GM23248 (cell line): Measurements from ENCODE around the gene SEMA5A. TPM values are rescaled to one million over a fixed set of nuclear protein-coding genes. Genes with fewer than 3 reads are reported as not detected.

ENCODE experiments used
- DNase-seq: peaks from one replicate; pipeline ENCODE4 v3.0.0-alpha.2; 2015
- H2AFZ ChIP-seq: fragments of 200-600 bp; sonication (generic); 2 replicates; pipeline ENCODE4 v1.6.1; 2016; ENCODE audit warnings: antibody characterized with exemption
- H3F3A ChIP-seq: fragments of 200-600 bp; sonication (generic); 2 replicates; pipeline ENCODE4 v1.6.1; 2016; ENCODE audit warnings: mild to moderate bottlenecking, antibody characterized with exemption, mixed run types; ENCODE audit not compliant: insufficient read depth
- H3K27ac ChIP-seq: fragments of 200-600 bp; sonication (generic); 2 replicates; pipeline ENCODE4 v1.5.1; 2016; ENCODE audit warnings: mild to moderate bottlenecking
- H3K27me3 ChIP-seq: fragments of 200-600 bp; sonication (generic); replicated peaks from 2 replicates; pipeline ENCODE4 v1.6.1; 2016; ENCODE audit warnings: mild to moderate bottlenecking; ENCODE audit not compliant: insufficient read depth
- H3K36me3 ChIP-seq: fragments of 200-600 bp; sonication (generic); 2 replicates; pipeline ENCODE4 v1.6.1; 2016; ENCODE audit warnings: low read depth, mild to moderate bottlenecking
- H3K4me1 ChIP-seq: fragments of 200-600 bp; sonication (generic); 2 replicates; pipeline ENCODE4 v1.6.1; 2016; ENCODE audit warnings: mild to moderate bottlenecking; ENCODE audit not compliant: insufficient read depth
- H3K4me2 ChIP-seq: fragments of 200-600 bp; sonication (generic); one replicate; pipeline ENCODE4 v1.6.1; 2016; ENCODE audit warnings: mild to moderate bottlenecking; ENCODE audit not compliant: unreplicated experiment
- H3K4me3 ChIP-seq: fragments of 200-600 bp; sonication (generic); 2 replicates; pipeline ENCODE4 v1.5.1; 2016; ENCODE audit warnings: mild to moderate bottlenecking
- H3K79me2 ChIP-seq: fragments of 200-600 bp; sonication (generic); 2 replicates; pipeline ENCODE4 v1.6.1; 2016; ENCODE audit warnings: mild to moderate bottlenecking; ENCODE audit not compliant: insufficient read depth
- H3K9ac ChIP-seq: fragments of 200-600 bp; sonication (generic); 2 replicates; pipeline ENCODE4 v1.6.1; 2016; ENCODE audit warnings: mild to moderate bottlenecking
- H3K9me2 ChIP-seq: fragments of 200-600 bp; sonication (generic); 2 replicates; pipeline ENCODE4 v1.6.1; 2016; ENCODE audit warnings: mixed run types, mild to moderate bottlenecking, moderate library complexity; ENCODE audit not compliant: insufficient read depth
- H3K9me3 ChIP-seq: fragments of 200-600 bp; sonication (generic); one replicate; pipeline ENCODE4 v1.6.1; 2017; ENCODE audit warnings: low read depth
- H4K20me1 ChIP-seq: fragments of 200-600 bp; sonication (generic); 2 replicates; pipeline ENCODE4 v1.6.0; 2016; ENCODE audit not compliant: insufficient read depth
- EZH2 ChIP-seq: fragments of 200-600 bp; sonication (generic); IDR thresholded peaks from 2 replicates; pipeline ENCODE4 v1.6.1; 2018; ENCODE audit warnings: antibody characterized with exemption, mild to moderate bottlenecking; ENCODE audit not compliant: insufficient read depth, poor library complexity, severe bottlenecking
- EZH2phosphoT487 ChIP-seq: fragments of 200-600 bp; sonication (generic); IDR thresholded peaks from 2 replicates; pipeline ENCODE4 v1.6.1; 2018; ENCODE audit warnings: antibody characterized with exemption, moderate library complexity, mild to moderate bottlenecking, low read depth; ENCODE audit not compliant: insufficient read depth
- WGBS, 2 experiments: methylation state at CpG; one replicate each; pipeline ENCODE4 v1.1.6; 2015 to 2017; ENCODE audit warnings: low lambda C conversion rate in 2 of 2, low coverage in 1 of 2; ENCODE audit errors: missing lambda C conversion rate in 2 of 2; 5-methylcytosine and 5-hydroxymethylcytosine counted together
- in situ Hi-C: fragments of 300-500 bp; cut with MboI; formaldehyde crosslinking; loops from 2 replicates; pipeline ENCODE4 v1.15.0; 2020
- polyA plus RNA-seq: library from polyadenylated mRNA; unstranded; fragments of >200 nt; fragmentation: Nextera tagmentation; extraction: Ambion mirVana; gene quantifications from 2 replicates; pipeline ENCODE4 v1.2.1, GENCODE V29; 2016
- total RNA-seq: library from RNA; depleted of rRNA; stranded (reverse); fragments of >200 nt; shearing (Covaris generic); gene quantifications from 2 replicates; pipeline ENCODE4 v1.2.3, GENCODE V29; 2014

Gene SEMA5A
- total and polyA plus RNA-seq, 2 experiments from 2014 or later, result 33.5 to 38.2 TPM

DNA sequence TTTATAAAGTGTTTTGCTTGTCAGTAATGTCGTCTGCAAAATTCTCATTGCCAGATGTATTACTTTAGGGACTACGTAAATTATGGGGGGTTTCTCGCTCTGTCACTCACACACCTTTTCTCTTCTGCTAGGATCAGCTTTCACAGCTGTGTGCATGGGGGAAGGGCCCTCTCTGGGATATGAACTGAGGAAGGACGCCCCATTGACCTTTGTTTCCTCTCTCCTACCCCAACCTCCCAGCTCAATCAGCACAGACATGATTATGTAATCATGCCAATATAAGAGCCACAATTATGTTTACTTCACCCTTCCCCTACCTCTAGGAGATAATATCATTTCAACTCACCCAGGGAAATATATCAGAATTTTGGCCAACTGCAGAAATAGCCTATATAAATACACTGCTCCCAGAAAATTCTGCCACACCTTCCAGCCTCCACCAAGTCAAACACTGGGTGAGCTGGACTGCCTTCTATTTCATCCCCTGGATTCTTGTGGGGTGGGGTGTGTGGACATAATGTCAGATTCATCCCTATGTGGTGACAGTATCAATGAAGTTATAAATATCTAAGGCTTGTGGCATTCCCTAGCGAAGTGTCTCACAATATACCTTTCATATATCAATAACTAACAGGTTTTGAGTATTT, 12.6 kb upstream of the SEMA5A start:
- WGBS, 2 experiments, result 87 to 91% methylated on average over 5 of the region's 5 CpGs
- Histone ChIP-seq H3K4me3 (no peak overlapping the region), H2AFZ (no peak overlapping the region), H3K79me2 (no peaks in the 10 kb centered on the region), H3K9me3 (no peaks in the 10 kb centered on the region), H3K4me1 (peaks cover 13% of the 10 kb centered on the region), H3F3A (peaks cover 32% of the 10 kb centered on the region; the same call in 1 of the 2 replicates), H3K27ac (no peak overlapping the region), H3K4me2 (no peak overlapping the region), H4K20me1 (no peaks in the 10 kb centered on the region), H3K36me3 (no peaks in the 10 kb centered on the region), H3K9me2 (no peaks in the 10 kb centered on the region; the same call in 1 of the 2 replicates), H3K9ac (no peak overlapping the region), H3K27me3 (no peaks in the 10 kb centered on the region)
- in situ Hi-C loops, result no loop called here
- TF ChIP-seq EZH2, result no peak
- TF ChIP-seq EZH2phosphoT487, result no peak
- DNase-seq, result no peak

DNA sequence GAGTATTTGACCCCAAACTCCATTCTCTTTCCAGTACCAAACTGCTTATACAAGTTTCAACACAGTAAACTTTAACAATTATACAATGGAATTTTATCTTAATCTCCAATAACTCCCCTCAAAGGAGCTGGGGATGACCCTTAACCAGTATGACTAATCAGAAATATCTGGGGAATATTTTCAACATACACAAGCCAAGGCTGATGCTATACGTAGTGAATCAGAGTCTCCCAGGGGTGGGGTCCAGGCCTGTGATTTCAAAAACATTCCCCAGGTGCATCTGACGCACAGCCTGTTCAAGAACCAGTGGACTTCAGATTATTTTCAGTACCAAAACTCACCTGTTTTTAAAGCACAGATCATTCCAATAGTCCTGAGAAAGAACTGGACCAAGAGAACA, 11.8 kb upstream of the SEMA5A start:
- no peak overlapping the region for H2AFZ ChIP-seq
- no peak overlapping the region for H3K4me2 ChIP-seq
- H3K27ac ChIP-seq, result no peak overlapping the region
- H3K27me3 ChIP-seq, result no peaks in the 10 kb centered on the region
- H3K9ac ChIP-seq, result no peak overlapping the region
- no peaks in the 10 kb centered on the region for H3K9me3 ChIP-seq
- in situ Hi-C loops, result no loop called here
- TF ChIP-seq EZH2phosphoT487 (no peak), EZH2 (no peak)
- no peaks in the 10 kb centered on the region for H3K9me2 ChIP-seq
- no peaks in the 10 kb centered on the region for H3K36me3 ChIP-seq
- DNase-seq, result peak; percentile 41
- peaks cover 13% of the 10 kb centered on the region for H3K4me1 ChIP-seq
- H3K4me3 ChIP-seq, result no peak overlapping the region
- H3K79me2 ChIP-seq, result no peaks in the 10 kb centered on the region
- H4K20me1 ChIP-seq, result no peaks in the 10 kb centered on the region
- 49 to 54% methylated on average over 2 of the region's 2 CpGs for WGBS, 2 experiments
- peaks cover 32% of the 10 kb centered on the region; the same call in 1 of the 2 replicates for H3F3A ChIP-seq

DNA sequence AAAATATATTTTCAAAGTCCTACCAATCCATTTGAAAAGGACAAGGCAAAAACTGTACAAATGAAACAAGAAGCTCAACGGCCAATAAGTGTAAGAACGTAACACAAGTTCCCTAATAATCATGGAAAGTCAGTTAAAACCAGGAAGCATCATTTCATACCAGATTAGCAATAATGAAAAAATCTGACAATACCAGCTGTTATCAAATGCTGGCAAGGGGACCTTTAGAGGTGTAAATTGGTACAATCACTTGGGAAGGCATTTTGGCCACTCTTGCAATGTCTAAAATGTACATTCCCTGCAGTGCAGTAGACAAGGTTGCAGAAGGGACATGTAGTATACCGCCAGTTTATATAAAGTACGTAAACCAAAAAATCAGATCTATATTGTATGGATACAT, 10.1 kb upstream of the SEMA5A start:
- H3K27ac ChIP-seq, result no peak overlapping the region
- no peaks in the 10 kb centered on the region for H3K27me3 ChIP-seq
- H3K4me2 ChIP-seq, result no peak overlapping the region
- H3K36me3 ChIP-seq, result peaks cover 11% of the 10 kb centered on the region
- H3K4me1 ChIP-seq, result 0 out of 2 replicates have a peak, but pooled peaks cover 5% of the 10 kb centered on the region
- peaks cover 40% of the 10 kb centered on the region; the same call in 1 of the 2 replicates for H3F3A ChIP-seq
- H3K9me2 ChIP-seq, result no peaks in the 10 kb centered on the region
- H3K4me3 ChIP-seq, result no peak overlapping the region
- TF ChIP-seq EZH2phosphoT487 (no peak), EZH2 (no peak)
- H2AFZ ChIP-seq, result no peak overlapping the region
- H4K20me1 ChIP-seq, result no peaks in the 10 kb centered on the region
- DNase-seq, result no peak
- H3K9ac ChIP-seq, result no peak overlapping the region
- in situ Hi-C loops, result no loop called here
- H3K79me2 ChIP-seq, result no peaks in the 10 kb centered on the region
- WGBS, 2 experiments, result 97 to 99% methylated on average over 4 of the region's 4 CpGs
- H3K9me3 ChIP-seq, result no peaks in the 10 kb centered on the region

DNA sequence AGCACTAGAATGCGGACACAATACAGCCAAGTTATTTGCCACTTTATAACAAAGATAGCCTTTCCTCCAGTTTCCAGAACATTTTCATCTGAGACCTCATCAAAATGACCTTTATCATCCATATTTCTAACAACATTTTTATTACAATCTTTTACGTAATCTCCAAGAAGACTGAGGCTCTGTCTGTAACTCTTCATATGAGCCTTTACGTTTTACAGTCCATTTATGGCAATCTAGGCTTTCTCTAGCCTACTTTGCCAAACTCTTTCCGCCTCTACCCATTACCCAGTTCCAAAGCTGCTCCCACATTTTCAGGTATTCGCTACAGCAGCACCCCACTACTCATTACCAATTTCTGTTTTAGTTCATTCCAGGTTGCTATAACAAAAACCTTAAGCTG, 8.2 kb upstream of the SEMA5A start:
- H3K9me3 ChIP-seq, result no peaks in the 10 kb centered on the region
- in situ Hi-C loops, result no loop called here
- peaks cover 9% of the 10 kb centered on the region for H3K79me2 ChIP-seq
- TF ChIP-seq EZH2phosphoT487 (no peak), EZH2 (no peak)
- no peak overlapping the region for H3K4me3 ChIP-seq
- no peak overlapping the region for H3K4me2 ChIP-seq
- DNase-seq, result no peak
- no peak overlapping the region for H2AFZ ChIP-seq
- H4K20me1 ChIP-seq, result no peaks in the 10 kb centered on the region
- H3F3A ChIP-seq, result peaks cover 40% of the 10 kb centered on the region; the same call in 1 of the 2 replicates
- H3K4me1 ChIP-seq, result 0 out of 2 replicates have a peak, but pooled peaks cover 5% of the 10 kb centered on the region
- no peak overlapping the region for H3K9ac ChIP-seq
- H3K27me3 ChIP-seq, result no peaks in the 10 kb centered on the region
- no peaks in the 10 kb centered on the region for H3K9me2 ChIP-seq
- WGBS, 2 experiments, result 90 to 92% methylated on average over 5 of the region's 5 CpGs
- H3K36me3 ChIP-seq, result peaks cover 30% of the 10 kb centered on the region
- H3K27ac ChIP-seq, result no peak overlapping the region
